GM18861 (cell line): ENCODE data around the gene PKP1.

Experiments used
- ATAC-seq: cut with Tn5 transposase; IDR thresholded peaks from one replicate; pipeline ENCODE4 v1.9.1; 2021; ENCODE audit not compliant: unreplicated experiment

Gene PKP1

DNA sequence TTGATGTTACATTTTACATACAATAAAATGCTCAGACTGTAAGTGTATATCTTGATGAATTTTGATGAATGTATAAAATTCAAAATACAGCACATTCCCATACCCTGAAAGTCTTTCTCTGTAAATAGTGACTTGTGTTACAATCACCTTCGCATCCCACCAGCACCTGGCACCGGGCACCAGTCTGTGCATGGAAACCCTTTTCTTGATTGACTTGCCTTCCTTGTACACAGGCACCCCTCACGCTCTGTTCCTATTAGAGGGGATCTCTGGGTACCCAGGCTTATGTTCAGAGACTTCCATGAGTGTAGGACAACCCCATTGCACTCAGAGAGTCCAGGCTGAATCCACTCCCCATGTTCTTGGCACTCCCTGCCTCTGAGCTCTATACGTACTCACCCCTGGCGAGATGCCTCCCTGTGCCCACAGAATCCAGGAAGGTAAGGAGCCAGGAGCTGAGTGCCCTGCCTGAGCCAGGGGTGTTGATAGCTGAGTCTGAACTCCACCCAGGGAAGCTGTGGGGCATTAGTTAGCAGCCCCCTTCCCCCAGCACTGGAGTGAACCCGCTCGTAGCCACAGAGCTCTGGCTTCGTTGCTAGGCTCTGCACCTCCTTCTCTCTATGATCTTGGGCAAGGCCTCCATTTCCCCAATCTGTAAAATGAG, 22.5 kb upstream of the PKP1 start:
- no peak for ATAC-seq

DNA sequence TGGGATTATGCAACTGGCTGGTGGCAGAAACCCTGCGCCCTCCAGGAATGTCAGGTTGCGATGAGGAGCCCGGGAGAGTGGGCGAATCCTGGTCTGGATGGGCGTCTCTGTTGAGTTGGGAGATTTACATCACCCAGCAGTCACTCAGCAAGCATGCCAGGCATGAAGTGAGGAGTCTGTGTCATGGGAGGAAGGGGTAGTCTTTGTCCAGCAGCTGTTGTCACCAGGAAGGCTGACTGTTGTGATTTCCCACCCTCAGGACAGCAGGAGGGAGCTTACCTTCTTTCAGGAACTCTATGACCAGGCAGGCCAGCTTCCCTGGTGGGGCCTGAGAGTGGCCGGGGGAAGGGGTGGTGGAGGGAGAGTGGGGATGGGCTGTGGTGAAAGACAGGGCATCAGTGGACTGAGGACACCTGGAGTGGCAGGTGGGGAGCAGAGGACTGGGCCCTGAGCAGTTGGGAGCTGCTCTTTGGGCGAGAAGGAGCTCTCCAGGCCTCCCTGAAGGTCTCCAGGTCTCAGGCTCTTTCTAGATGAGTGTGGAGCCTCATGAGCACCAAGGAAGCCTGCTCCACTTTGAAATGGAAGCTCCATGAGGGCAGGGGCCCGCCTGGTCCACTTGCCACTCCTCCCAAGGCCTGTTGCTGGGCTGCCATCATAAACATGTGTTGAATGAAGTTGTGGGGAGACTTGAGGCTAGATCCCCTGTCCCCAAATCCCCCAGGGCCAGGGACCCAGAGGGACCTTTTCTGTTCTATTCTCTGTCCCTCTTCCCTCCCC, 21.3 kb upstream of the PKP1 start:
- ATAC-seq: no peak

DNA sequence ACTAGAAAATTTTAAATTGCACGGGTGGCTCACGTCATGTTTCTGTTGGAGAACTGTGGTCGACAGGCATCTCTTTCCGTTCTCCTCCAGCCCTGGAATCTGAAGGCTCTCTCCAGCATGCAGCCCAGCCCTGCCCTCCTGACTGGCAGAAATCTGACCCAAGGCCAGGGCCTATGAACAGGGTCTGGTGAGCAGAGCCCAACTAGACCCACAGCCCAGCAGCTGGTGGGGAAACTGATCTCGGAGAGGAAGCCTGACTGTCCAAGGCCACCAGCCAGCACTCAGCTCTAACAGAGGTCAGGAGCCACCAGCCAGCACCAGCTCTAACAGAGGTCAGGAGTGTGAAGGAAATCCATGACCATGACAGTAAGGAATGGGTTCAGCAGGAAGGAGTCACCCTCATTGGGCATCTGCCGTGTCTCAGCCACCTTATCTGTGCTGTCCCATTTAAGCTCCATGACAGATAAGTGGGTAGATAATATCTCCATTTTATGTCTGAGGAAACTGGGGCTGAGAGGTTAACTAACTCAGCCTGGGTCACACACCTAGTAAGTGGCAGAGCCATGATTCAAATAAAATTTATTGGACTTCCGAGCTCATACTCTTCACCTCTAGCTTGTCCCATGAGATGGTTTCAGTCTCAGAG, 20.2 kb upstream of the PKP1 start:
- ATAC-seq: no peak

DNA sequence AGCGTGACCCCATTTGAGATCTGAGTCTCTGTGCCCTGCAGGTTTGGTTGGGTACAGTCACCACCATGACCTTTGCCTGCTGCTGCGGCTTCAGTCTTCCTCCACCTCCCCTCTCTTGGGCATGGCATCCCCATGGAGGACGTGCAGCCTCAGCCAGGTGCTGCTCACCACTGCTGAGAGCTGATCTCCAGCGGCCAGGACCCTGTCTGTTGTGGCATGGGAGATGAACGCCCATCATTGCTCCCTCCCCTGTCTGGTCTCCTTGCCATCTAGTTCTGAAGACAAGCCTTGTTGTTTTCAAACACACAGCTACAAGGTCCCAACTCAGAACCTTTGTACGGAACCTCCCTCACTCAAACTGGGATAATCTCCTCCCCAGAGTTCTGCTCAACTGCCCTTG, 19.2 kb upstream of the PKP1 start:
- no peak for ATAC-seq

DNA sequence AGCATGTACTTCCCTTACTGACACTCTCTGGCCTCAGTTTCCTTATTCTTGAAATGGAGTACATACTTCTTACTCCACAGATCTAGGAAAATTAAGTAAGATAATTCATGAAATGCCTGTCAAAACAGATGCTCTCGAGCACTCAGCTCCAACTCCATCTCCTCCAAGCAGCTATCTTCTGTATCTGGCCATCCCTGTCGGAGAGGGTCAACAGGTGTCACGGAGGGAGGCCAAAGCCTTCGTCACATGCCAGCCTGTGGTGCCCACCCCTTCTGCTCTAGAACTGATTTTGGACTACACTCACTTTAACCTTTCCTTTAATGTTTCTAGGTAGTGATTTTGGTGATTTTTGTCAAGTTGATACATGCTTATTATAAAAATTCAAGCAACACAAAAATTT, 18.8 kb upstream of the PKP1 start:
- no peak for ATAC-seq

DNA sequence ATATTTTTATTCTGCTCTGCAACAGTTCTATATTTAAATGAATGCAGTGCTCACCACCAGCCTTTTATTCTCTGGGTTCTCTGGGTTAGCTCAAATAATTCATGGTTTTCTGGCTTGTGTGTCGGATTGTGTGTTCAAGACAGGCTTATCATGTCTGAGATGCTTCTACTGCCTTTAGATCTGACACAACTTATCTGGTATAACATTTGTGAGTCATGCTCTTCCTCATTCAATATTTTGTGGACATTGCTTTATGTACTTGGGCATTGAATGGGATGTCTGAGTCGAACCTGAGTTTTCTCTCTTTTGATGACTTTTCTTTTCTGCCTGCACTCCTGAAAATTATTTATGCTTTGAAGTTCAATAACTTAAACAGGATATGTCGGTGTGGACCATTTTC, 17.6 kb upstream of the PKP1 start:
- no peak for ATAC-seq

DNA sequence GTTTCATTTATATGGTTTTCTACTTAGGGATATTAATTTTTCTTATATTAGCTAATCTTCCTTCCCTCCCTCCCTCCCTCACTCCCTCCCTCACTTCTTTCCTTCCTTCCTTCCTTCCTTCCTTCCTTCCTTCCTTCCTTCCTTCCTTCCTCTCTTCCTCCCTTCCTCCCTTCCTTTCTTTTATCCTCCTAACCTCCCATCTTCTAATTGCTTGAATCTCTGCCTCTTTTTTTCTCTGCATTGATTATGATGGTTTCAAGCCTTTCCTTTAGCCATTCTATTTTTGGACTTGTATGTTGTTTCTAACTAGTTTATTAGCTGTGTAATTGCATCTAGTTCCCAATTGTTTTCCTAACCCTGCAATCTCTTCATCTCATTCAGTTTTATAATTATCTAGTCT, 17.0 kb upstream of the PKP1 start:
- no peak for ATAC-seq

DNA sequence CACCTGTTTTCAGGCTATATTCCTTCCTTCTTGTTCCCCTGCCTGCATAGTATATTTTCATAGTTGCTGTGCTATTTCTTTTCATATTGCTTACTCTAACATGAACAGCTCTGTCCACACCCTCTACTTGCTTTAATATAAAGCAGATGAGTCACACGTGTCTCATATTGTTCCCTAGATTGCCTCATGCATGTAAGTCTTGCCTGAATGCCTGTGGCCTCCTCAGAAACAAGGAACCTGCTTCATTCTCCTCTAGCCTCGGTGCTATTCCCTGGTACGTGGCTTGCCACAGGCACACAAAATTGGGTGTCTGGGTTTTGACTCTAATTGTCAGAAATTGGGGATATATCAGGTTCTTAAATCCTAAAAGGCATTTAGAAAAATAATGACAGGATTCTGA, 16.5 kb upstream of the PKP1 start:
- ATAC-seq: no peak

DNA sequence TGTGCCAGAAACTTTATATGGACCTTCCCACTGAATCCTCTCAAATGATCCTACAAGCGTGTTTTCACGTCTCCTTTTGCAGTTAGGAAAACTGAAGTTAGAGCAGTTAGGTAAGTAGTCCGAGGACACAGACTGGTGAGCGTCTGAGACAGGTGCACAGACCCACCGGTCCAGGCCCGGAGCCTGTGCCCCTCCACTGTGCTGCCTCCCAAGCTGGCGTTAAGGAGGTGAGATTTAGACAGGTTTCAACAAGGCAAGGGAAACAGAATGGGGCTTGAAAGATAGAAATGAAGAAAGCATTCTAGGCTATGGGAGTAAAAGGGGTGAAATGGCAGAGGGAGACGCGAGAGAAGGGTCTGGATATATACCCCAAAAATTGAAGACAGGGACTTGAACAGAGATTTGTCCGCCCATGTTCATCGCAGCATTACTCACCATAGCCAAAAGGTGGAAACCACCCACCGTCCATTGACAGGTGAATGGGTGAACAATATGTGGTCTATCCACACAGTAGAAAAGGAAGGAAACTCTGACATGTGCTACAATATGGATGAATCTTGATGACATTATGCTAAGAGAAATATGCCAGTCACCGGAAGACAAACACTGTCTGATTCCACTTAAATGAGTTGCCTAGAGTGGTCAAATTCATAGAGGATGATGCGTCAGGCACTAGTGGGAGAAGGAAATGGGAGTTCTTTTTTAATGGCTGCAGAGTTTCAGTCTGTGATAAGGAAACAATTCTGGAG, 15.7 kb upstream of the PKP1 start:
- no peak for ATAC-seq

DNA sequence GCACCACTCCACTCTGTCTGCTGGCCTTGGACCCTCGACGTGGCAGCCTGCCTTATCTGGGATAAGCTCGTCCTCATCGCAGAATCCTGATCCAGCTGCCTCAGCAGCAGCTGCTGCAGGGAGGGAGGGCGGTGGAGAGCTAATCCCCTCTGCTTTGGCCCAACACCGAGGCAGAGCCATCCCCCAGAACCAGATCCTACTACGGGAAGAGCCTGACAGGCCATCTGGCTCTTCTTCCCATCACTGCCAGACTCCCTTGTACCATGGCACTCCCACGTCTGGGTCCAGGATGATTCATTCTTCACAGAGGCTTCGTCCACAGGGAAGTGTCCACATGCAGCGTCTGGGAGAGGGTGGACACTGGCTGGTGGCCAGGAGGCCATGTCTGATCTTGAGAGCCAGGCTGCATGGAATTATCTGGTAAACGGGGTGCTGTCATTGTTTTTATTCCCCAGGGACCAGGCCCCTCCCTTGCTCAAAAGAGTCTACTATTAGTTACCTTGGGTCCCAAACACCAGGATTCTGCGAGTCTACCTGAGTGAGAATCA, 14.6 kb upstream of the PKP1 start:
- no peak for ATAC-seq

DNA sequence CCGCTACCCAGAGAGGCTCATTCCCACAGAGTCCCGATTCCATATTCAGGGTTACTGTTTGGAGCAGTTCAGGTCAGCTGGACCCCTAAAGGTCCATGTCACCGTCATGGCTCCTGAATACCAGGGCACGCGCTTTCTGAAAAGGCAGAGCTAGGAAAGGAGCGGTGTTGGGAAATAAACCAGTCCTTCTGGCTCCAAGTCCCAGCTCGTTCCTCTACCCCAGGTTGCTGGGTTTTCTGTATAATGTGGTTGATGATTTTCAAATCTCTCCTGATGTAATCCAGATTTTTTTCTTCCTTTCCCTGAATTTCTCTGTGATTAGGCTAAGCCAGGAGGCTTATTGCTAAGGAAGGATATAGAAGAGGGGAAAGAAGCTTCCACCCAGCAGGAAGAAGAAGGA, 14.0 kb upstream of the PKP1 start:
- no peak for ATAC-seq

DNA sequence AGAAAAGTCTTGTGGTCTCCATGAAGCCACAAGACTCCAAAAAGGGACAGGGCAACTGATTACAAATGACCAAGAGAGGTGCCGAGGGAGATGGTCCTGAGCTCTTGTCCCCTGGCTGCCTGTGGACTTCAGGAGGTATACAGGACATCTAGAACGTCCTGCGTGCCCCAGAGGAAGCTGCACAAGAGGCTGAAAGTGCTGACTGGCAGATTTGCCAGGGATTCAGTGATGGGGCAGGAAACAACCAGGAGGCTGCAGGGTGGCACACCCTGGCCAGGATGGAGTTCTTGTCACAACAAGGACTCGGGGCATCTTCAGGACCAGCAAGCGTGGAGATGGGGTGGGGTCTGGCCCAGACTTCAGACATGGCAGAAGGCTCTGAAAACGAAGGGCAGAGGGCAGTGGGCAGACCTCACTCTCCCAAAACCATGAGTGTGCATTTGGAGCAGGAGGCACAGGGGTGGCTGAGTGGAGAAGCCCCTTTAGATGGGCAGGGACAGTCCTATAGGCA, 13.4 kb upstream of the PKP1 start:
- ATAC-seq: no peak

DNA sequence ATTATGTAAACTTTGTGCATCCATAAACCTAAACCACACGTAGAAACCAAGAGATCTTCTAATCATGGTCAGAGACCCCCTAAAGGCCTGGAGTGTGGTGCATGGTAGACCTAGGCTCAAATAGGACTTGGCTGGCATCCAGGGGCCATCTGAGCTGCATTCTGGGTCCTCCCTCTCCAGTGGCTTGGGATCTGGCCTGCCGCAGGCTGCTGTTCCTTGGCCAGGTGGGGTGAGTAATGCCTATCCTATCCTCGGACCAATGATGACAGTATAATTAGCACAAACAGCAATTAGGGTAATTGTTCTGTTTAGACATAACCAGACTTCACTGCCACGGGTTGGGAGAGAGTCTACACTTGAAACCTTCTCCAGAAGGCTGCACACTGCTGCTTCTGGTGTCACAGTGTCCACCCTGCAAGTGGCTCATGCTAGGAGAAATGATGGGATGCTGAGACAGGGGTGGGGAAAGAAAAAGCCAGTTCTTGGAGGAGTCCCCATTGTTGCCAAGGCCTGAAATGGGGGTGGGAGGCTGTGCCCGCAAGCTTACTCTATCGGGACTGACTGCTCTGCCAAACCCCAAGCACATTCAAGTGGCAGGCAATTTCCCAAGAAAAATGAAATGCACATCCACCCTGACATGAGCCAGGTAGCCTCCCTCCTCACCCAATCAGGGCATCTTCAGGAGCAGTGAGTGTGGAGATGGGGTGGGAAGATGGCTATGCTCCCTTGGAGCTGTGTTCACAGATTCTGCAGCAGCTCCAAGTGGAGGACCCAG, 12.5 kb upstream of the PKP1 start:
- no peak for ATAC-seq

DNA sequence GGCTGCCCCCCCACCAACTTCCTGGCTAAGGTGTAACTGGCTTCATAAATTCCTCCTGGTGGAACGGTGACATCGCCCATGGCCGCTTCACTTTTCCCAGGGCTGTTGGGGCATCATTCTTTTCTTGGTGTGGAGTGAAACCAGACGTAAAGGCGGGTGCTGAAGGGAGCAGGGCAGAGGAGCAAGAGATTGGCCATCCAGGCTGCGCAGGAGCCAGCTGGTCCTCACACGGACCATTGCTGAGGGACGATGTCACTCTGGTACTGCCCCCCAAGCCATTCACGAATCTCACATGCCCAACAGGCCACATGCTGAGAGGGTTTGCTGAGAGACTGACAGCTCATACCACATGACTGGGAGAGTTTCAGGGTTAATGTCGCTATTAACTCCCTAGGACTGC, 10.5 kb upstream of the PKP1 start:
- ATAC-seq: no peak

DNA sequence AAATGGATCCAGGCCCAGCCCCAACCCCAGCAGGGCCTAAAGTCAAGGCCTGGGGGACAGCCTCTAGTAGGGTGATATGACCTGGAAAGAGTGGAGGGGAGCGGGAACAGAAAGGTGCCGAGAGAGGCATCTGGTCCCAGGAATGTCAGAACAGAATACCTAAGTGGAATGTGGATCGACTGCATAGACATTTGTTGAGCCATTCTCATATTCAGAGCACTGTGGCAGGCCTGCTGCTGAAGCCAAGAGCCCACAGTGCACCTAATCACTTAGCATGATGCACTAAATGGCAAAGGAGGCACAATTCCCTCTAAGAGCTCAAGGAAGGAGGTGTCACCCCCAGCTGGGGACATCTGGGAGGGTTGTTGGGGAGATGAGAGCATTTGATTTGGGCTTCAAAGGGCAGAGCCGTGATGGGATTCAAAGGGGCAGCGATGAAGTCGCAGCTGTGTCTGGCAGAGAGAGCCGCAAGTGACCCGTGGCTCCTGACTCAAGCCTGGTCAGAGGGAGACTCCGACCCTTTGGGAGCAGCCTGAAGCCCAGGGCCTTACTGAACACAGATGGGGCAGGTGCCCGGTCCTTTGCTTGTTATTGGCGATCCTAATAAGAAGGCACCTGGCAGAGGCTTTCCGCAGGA, 8.6 kb upstream of the PKP1 start:
- no peak for ATAC-seq

DNA sequence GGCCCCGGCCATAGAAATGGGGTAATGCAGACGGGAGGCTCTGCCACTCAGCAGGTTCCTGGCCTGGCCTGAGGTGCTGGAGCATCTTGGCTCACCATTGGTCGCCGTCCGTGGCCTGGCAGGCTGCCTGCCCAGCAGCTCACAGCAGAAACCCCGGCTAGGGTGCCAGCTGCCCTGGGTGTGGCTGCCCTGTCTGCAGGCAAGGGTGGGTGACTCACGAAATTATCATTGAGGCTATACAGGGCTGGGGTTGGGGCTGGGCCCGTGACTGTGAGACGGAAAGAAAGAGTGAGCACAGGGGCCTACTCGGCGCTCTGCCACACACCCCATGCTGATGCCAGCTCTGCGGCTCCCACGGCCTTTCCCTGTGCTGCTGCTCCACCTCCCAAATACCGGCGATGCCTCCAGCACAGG, 8.0 kb upstream of the PKP1 start:
- ATAC-seq: no peak

DNA sequence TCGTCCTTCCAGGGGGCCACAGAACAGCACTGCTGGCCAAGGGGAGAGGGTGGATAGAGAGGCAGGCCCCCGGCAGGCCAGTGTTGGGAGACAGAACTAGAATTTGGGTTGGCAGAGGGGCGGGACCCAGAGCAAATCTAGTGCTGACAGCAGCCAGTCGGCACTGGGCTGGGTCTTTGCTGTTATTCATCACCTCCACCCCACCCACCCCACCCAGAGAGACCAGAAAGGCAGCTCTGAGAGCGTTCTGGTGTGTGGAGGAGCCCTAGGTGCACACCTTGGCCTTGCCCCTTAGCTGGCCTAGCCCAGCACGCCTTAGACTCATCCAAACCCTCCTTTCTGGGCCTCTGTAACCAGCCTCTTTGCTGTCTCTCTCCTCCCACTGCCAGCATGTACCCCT, 6.4 kb upstream of the PKP1 start:
- ATAC-seq: no peak

DNA sequence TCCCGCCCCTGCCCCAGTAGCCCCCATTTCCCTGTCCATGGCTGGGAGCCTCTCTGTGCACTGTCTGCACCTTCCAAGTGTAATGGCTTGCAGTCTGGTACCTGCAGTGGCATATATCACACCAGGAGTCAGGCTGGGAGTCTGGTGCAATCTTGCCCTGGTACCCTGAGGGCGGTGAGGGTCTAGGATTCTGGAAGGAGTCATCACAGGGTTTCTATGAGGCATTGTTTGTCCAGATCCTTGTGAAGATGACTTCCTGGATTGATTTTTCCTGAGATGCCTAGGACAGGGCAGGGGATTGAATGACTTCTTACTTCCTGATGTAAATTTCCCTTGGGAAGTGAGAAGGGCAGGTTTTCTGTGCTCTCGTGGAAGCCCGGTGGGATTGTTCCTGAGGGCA, 5.9 kb upstream of the PKP1 start:
- ATAC-seq: no peak

DNA sequence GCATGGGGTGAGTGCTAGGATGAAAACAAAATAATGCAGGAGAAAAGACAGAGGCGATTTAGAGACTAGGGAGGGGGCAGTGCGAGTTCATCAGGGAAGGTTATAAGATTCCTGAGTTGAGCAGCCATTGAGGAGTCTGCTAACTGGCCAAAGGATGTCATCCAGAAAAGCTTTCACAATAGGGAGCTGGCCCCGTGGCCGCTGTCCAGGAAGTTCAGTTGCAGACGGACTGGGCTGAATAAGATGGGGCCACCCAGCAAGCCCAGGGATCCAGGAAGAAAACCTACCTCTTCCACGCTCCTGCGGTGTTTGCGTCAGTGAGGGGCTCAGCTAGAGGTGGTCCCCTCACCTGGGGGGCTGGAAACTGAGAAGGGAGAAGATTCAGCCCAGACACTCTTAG, 4.0 kb upstream of the PKP1 start:
- no peak for ATAC-seq

DNA sequence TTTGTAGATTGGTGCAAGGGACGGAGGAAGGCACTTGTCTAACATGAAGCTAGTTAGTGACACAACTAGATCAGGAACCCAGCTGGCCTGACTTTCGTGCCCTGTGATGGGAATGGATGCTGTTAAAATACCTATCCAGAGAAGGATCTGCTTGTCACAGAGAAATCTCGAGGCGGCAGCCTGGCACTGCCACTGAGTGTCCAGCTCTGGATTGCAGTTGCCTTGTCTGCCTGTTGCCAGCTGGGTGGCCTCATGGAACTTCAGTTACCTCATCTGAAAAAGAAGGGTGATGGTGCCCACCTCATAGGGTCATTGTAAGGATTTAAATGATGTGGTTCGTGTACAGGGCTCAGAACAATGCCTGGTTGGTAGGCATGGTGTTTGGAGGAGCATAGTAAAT, 2.4 kb upstream of the PKP1 start:
- ATAC-seq: no peak
